Gastroesophageal sphincter (tissue), 3 donors: ENCODE data around the gene RXRG.

Experiments used
- CTCF ChIP-seq, 4 experiments: fragments of 200-600 bp in 2 of 4; fragments of 450-650 bp in 2 of 4; sonication (generic) in 1 of 4; IDR thresholded peaks; one replicate each; pipeline ENCODE4 v1.5.1; 2017 to 2019; ENCODE audit warnings: antibody characterized with exemption in 4 of 4, mild to moderate bottlenecking in 2 of 4, moderate library complexity in 2 of 4
- EP300 ChIP-seq: sonication (generic); formaldehyde crosslinking; IDR thresholded peaks from one replicate; pipeline ENCODE4 v1.6.1; 2017; ENCODE audit warnings: antibody characterized with exemption, mild to moderate bottlenecking
- POLR2A ChIP-seq, 2 donors: fragments of 450-650 bp; IDR thresholded peaks; one replicate each; pipeline ENCODE4 v1.6.1; 2017; ENCODE audit warnings: antibody characterized with exemption in 2 of 2, mild to moderate bottlenecking in 2 of 2, moderate library complexity in 1 of 2

DNA sequence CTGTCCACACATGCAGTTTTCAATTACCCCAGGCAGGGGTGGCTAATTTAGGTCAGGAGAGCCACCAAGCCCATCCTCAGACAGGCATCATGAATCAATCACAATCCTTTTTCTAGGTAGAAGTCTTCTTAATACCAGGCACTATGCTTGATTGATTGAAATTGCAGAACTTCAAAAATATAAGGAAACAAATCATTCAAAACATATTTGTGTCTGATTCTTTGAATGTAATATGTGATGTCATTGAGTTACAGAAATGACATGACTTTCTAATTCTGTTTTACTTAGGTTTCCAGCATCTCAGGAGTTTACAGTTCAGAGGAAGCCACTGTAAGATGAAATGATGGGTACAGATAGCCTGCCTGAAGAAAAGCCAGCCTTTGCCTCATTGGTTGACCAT, 26.7 kb downstream of the RXRG start:
- TF ChIP-seq POLR2A (IDR thresholded peaks at IDR 0.05) (no peak), EP300 (no peak), CTCF (IDR thresholded peaks at IDR 0.05) (no peak)
